HepG2 (cell line): ENCODE results near the gene DOCK9. TPM values are rescaled to one million over a fixed set of nuclear protein-coding genes. Genes with fewer than 3 reads are reported as not detected.

ENCODE experiments used
- ATAC-seq: fragments of 200-7000 bp; cut with Tn5 transposase; 3 replicates; pipeline ENCODE4 v1.9.1; 2020; ENCODE audit warnings: mild to moderate bottlenecking, moderate library complexity
- BruUV-seq: library from RNA; stranded (reverse); fragments of 400-500 nt; replicated peaks from 2 replicates; lab custom pipeline; 2021; lab: Mats Ljungman, UMichigan
- CTCF ChIA-PET: fragments of 300-600 bp; formaldehyde crosslinking; extraction: SDS; loops from one replicate; lab custom pipeline; 2021; ENCODE audit warnings: low total read pairs, inconsistent platforms, low intra/inter-chr PET ratio; lab: Yijun Ruan, JAX
- POLR2A ChIA-PET: fragments of 350-600 bp; sonication (Branson Sonifier 250); formaldehyde crosslinking; loops from one replicate; lab custom pipeline; 2020; ENCODE audit warnings: antibody characterized with exemption, inconsistent platforms; lab: Yijun Ruan, JAX
- DNase-seq: peaks from one replicate; pipeline ENCODE4 v3.0.0-alpha.2; 2015; ENCODE audit warnings: low spot score
- FAIRE-seq: peaks from 3 replicates; lab custom pipeline; 2011; peaks lifted over from hg19 to GRCh38; lab: Jason Lieb, UNC
- H2AFZ ChIP-seq: one replicate; pipeline ENCODE4 v1.6.1; 2011; ENCODE audit warnings: low read length, inconsistent platforms
- H3K27ac ChIP-seq: fragments of 300-600 bp; 3 replicates; pipeline ENCODE4 v1.8.0; 2011; ENCODE audit warnings: mixed run types, mild to moderate bottlenecking, mixed read lengths, low read length, inconsistent platforms; ENCODE audit not compliant: insufficient read depth; ENCODE audit errors: extremely low read length
- H3K27me3 ChIP-seq, 2 experiments: fragments of 200-600 bp in 1 of 2; 2 replicates in 1 of 2; 3 replicates in 1 of 2; pipeline versions ENCODE4 v1.6.0 to v1.8.0; 2011; ENCODE audit warnings: low read length in 2 of 2, mild to moderate bottlenecking in 2 of 2, moderate library complexity in 2 of 2, inconsistent platforms in 1 of 2; ENCODE audit not compliant: insufficient read depth in 2 of 2, control insufficient read depth in 1 of 2
- H3K36me3 ChIP-seq, 2 experiments: fragments of 200-600 bp in 1 of 2; replicated peaks in 1 of 2; 2 replicates in 1 of 2; 3 replicates in 1 of 2; pipeline versions ENCODE4 v1.5.1 to v1.8.0; 2011; ENCODE audit warnings: low read length in 2 of 2, inconsistent platforms in 1 of 2; ENCODE audit not compliant: insufficient read depth in 2 of 2, control insufficient read depth in 1 of 2
- H3K4me1 ChIP-seq: 2 replicates; pipeline ENCODE4 v1.5.1; 2012; ENCODE audit warnings: low read length, inconsistent platforms; ENCODE audit not compliant: insufficient read depth
- H3K4me2 ChIP-seq: 2 replicates; pipeline ENCODE4 v1.6.0; 2011; ENCODE audit warnings: low read depth, low read length, inconsistent platforms
- H3K4me3 ChIP-seq, 3 experiments: fragments of 200-600 bp in 1 of 3; sonication (generic), shearing (Covaris generic) in 1 of 3; replicated peaks in 1 of 3; 2 replicates each; pipeline ENCODE4 v1.5.1; 2011 to 2016; ENCODE audit warnings: low read length in 3 of 3, inconsistent platforms in 2 of 3, low read depth in 2 of 3, mild to moderate bottlenecking in 2 of 3, control low read depth in 1 of 3, mixed read lengths in 1 of 3; ENCODE audit not compliant: insufficient read depth in 1 of 3
- H3K79me2 ChIP-seq: one replicate; pipeline ENCODE4 v1.6.1; 2011; ENCODE audit warnings: low read length, inconsistent platforms; ENCODE audit not compliant: insufficient read depth
- H3K9ac ChIP-seq: 2 replicates; pipeline ENCODE4 v1.6.0; 2011; ENCODE audit warnings: mild to moderate bottlenecking, low read depth, low read length, inconsistent platforms; ENCODE audit not compliant: insufficient read depth
- H3K9me3 ChIP-seq: 2 replicates; pipeline ENCODE4 v1.5.1; 2012; ENCODE audit warnings: mild to moderate bottlenecking, low read length
- H4K20me1 ChIP-seq: 2 replicates; pipeline ENCODE4 v1.6.0; 2011; ENCODE audit warnings: inconsistent platforms, mild to moderate bottlenecking, low read length, moderate library complexity; ENCODE audit not compliant: insufficient read depth
- BHLHE40 ChIP-seq: IDR thresholded peaks from 2 replicates; pipeline ENCODE4 v1.6.1; 2011; ENCODE audit warnings: low read length, improper control_type of control experiment
- ELF4 ChIP-seq: sonication (generic); formaldehyde crosslinking; IDR thresholded peaks from 2 replicates; pipeline ENCODE4 v1.5.0; 2020; ENCODE audit warnings: missing genetic modification reagents, mild to moderate bottlenecking, moderate library complexity, borderline replicate concordance
- NFE2L1 ChIP-seq: sonication (generic); formaldehyde crosslinking; IDR thresholded peaks from 2 replicates; pipeline ENCODE4 v1.4.0; 2020; ENCODE audit warnings: missing genetic modification reagents, mild to moderate bottlenecking, borderline replicate concordance
- POLR2AphosphoS2 ChIP-seq: IDR thresholded peaks from 2 replicates; pipeline ENCODE4 v1.6.1; 2011; ENCODE audit warnings: low read depth, low read length, improper control_type of control experiment
- RXRB ChIP-seq: IDR thresholded peaks from 2 replicates; pipeline ENCODE4 v1.6.1; 2016; ENCODE audit warnings: borderline replicate concordance, missing genetic modification reagents, missing compliant biosample characterization
- XRCC5 ChIP-seq: fragments of 200-400 bp; formaldehyde crosslinking; optimal IDR thresholded peaks from 2 replicates; pipeline ENCODE3; 2017; ENCODE audit warnings: mild to moderate bottlenecking, low read length
- ZFAT ChIP-seq: sonication (generic); formaldehyde crosslinking; conservative IDR thresholded peaks from 2 replicates; pipeline ENCODE4 v1.8.1; 2023; ENCODE audit warnings: missing genetic modification reagents, inconsistent platforms
- ZNF101 ChIP-seq: sonication (generic); formaldehyde crosslinking; IDR thresholded peaks from 2 replicates; pipeline ENCODE4 v1.4.0; 2020; ENCODE audit warnings: mild to moderate bottlenecking, low read depth, missing genetic modification reagents, borderline replicate concordance
- ZNF17 ChIP-seq: sonication (generic); formaldehyde crosslinking; IDR thresholded peaks from 2 replicates; pipeline ENCODE4 v1.5.0; 2020; ENCODE audit warnings: mild to moderate bottlenecking, missing genetic modification reagents
- ZNF260 ChIP-seq: sonication (generic); formaldehyde crosslinking; IDR thresholded peaks from 2 replicates; pipeline ENCODE4 v1.4.0; 2020; ENCODE audit warnings: missing genetic modification reagents, low read depth, mild to moderate bottlenecking, borderline replicate concordance
- ZNF558 ChIP-seq: sonication (generic); formaldehyde crosslinking; IDR thresholded peaks from 2 replicates; pipeline ENCODE4 v1.9.0; 2022; ENCODE audit warnings: mild to moderate bottlenecking, missing genetic modification reagents, borderline replicate concordance
- ZNF772 ChIP-seq: sonication (generic); formaldehyde crosslinking; IDR thresholded peaks from 2 replicates; pipeline ENCODE4 v1.5.0; 2020; ENCODE audit warnings: mild to moderate bottlenecking, missing genetic modification reagents
- ZNF781 ChIP-seq: sonication (generic); formaldehyde crosslinking; IDR thresholded peaks from 2 replicates; pipeline ENCODE4 v1.5.1; 2020; ENCODE audit warnings: borderline replicate concordance, mild to moderate bottlenecking, missing genetic modification reagents; ENCODE audit errors: not compliant biosample characterization
- WGBS: methylation state at CpG from one replicate; pipeline ENCODE4 v1.1.6; 2017; ENCODE audit warnings: low lambda C conversion rate; 5-methylcytosine and 5-hydroxymethylcytosine counted together
- in situ Hi-C: cut with HindIII; loops from 2 replicates; pipeline ENCODE4 v1.10.0; 2017; ENCODE audit warnings: low pct_unique_long_range_greater_than_20kb; ENCODE audit not compliant: extremely low pct_ligation_motif_present
- intact Hi-C: fragments of 100-400 bp; cut with micrococcal nuclease; formaldehyde crosslinking; loops from one replicate; pipeline ENCODE4 v1.10.0; 2022; ENCODE audit not compliant: unreplicated experiment
- polyA plus RNA-seq, 8 experiments: library from polyadenylated mRNA; depleted of rRNA in 3 of 8; stranded (reverse) in 7 of 8; unstranded in 1 of 8; fragments of >200 nt; fragmentation: Illumina TruSeq in 4 of 8; extraction: Trizol in 4 of 8; gene quantifications; 2 replicates each; pipeline versions ENCODE4 v1.2.1 to v1.2.3, GENCODE V29; 2011 to 2016; ENCODE audit warnings: low read depth in 4 of 8, missing spikeins in 1 of 8, mixed read lengths in 1 of 8; ENCODE audit not compliant: insufficient read depth in 1 of 8
- total RNA-seq, 5 experiments: library from RNA; depleted of rRNA; stranded (reverse); fragments of >200 nt; fragmentation: Illumina TruSeq; extraction: Trizol; gene quantifications; 2 replicates each; pipeline ENCODE4 v1.2.3, GENCODE V29; 2016; ENCODE audit warnings: low read depth in 1 of 5
- TF ChIP-seq, protein P1 (sequence below): sonication (generic); formaldehyde crosslinking; IDR thresholded peaks from 2 replicates; pipeline ENCODE4 v1.4.0; 2020; ENCODE audit warnings: missing genetic modification reagents, borderline replicate concordance
- TF ChIP-seq, protein P2 (sequence below): sonication (generic); formaldehyde crosslinking; IDR thresholded peaks from 2 replicates; pipeline ENCODE4 v1.5.1; 2020; ENCODE audit warnings: missing genetic modification reagents, mild to moderate bottlenecking, borderline replicate concordance
- TF ChIP-seq, protein P3 (sequence below): sonication (generic); formaldehyde crosslinking; IDR thresholded peaks from 2 replicates; pipeline ENCODE4 v1.4.0; 2020; ENCODE audit warnings: mild to moderate bottlenecking, missing genetic modification reagents
- TF ChIP-seq, protein P4 (sequence below): sonication (generic); formaldehyde crosslinking; conservative IDR thresholded peaks from 2 replicates; pipeline ENCODE4 v1.8.1; 2023; ENCODE audit warnings: missing genetic modification reagents

DOCK9 gene
- total and polyA plus RNA-seq, 2 of the 13 experiments (the other 11 are each of a cell fraction or from before 2014, with no cell fraction given), result 0.44 to 0.97 TPM

DNA sequence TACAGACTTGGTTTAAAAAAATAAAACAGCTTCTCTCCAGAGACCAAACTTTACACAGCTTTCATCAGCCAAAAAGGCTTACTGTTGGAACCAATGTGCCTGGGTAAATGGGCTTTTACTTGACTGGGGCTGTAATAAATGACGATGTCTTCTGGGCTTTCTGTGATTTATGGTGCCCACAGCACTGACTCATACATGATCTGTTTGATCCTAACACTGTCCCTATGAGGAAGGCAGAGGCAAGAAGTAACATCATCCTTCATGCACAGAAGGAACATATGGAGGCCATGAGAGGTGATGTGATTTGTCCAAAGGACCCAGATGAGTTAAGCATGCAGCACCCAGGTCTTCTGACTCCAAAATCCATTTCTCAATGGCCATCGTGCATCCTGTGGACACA lies 77.4 kb downstream of the DOCK9 start (continued):
- TF ChIP-seq, protein P1, sequence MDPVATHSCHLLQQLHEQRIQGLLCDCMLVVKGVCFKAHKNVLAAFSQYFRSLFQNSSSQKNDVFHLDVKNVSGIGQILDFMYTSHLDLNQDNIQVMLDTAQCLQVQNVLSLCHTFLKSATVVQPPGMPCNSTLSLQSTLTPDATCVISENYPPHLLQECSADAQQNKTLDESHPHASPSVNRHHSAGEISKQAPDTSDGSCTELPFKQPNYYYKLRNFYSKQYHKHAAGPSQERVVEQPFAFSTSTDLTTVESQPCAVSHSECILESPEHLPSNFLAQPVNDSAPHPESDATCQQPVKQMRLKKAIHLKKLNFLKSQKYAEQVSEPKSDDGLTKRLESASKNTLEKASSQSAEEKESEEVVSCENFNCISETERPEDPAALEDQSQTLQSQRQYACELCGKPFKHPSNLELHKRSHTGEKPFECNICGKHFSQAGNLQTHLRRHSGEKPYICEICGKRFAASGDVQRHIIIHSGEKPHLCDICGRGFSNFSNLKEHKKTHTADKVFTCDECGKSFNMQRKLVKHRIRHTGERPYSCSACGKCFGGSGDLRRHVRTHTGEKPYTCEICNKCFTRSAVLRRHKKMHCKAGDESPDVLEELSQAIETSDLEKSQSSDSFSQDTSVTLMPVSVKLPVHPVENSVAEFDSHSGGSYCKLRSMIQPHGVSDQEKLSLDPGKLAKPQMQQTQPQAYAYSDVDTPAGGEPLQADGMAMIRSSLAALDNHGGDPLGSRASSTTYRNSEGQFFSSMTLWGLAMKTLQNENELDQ (CRISPR knock-in tag), result no peak
- no peak for TF ChIP-seq ZNF101 (CRISPR knock-in tag)
- TF ChIP-seq ZFAT (CRISPR knock-in tag), result no peak
- TF ChIP-seq NFE2L1 (CRISPR knock-in tag), result no peak
- TF ChIP-seq ZNF260 (CRISPR knock-in tag), result no peak
- TF ChIP-seq, protein P2, sequence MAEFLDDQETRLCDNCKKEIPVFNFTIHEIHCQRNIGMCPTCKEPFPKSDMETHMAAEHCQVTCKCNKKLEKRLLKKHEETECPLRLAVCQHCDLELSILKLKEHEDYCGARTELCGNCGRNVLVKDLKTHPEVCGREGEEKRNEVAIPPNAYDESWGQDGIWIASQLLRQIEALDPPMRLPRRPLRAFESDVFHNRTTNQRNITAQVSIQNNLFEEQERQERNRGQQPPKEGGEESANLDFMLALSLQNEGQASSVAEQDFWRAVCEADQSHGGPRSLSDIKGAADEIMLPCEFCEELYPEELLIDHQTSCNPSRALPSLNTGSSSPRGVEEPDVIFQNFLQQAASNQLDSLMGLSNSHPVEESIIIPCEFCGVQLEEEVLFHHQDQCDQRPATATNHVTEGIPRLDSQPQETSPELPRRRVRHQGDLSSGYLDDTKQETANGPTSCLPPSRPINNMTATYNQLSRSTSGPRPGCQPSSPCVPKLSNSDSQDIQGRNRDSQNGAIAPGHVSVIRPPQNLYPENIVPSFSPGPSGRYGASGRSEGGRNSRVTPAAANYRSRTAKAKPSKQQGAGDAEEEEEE (CRISPR knock-in tag), result no peak
- no peak for TF ChIP-seq ZNF772 (CRISPR knock-in tag)

DNA sequence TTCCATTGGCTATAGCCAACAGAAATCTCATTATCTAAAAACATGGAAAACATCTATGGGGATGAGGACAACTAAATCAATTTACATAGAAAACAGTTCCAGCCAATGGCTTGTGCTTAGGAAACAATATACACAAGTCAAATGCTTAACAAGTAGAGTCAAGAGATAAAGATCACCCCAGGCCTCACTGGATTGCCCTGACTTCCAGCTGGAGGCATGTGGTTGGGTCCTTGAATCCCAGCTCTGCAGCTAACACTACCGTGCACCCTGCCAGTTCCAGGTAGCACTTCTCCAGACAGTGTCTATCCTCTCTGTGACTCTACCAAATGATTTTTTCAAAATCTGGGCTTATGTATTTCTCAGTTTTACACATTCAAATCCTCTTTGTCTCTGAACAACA lies 80.2 kb downstream of the DOCK9 start:
- Histone ChIP-seq H4K20me1 (no peaks in the 10 kb centered on the region), H3K9me3 (no peaks in the 10 kb centered on the region), H3K4me2 (no peak overlapping the region), H3K79me2 (no peaks in the 10 kb centered on the region), H3K27ac (no peak overlapping the region), H3K36me3 (no peaks in the 10 kb centered on the region), H2AFZ (no peak overlapping the region), H3K9ac (no peak overlapping the region), H3K27me3 (no peaks in the 10 kb centered on the region), H3K4me1 (no peaks in the 10 kb centered on the region), H3K4me3 (no peak overlapping the region)
- CTCF ChIA-PET, result no interaction called here
- WGBS, result 50% methylated on average over 1 of the region's 1 CpG
- BruUV-seq, result no TSS peak
- POLR2A ChIA-PET, result no interaction called here
- no peak for FAIRE-seq
- in situ Hi-C loops (no loop called here), intact Hi-C loops (no loop called here)
- DNase-seq, result no peak
- no peak for ATAC-seq
- TF ChIP-seq POLR2AphosphoS2 (no peak), RXRB (no peak), ZNF781 (no peak), ZNF558 (CRISPR knock-in tag) (no peak), XRCC5 (no peak), ZNF17 (no peak), ELF4 (CRISPR knock-in tag) (no peak), BHLHE40 (no peak)
- TF ChIP-seq, protein P3, sequence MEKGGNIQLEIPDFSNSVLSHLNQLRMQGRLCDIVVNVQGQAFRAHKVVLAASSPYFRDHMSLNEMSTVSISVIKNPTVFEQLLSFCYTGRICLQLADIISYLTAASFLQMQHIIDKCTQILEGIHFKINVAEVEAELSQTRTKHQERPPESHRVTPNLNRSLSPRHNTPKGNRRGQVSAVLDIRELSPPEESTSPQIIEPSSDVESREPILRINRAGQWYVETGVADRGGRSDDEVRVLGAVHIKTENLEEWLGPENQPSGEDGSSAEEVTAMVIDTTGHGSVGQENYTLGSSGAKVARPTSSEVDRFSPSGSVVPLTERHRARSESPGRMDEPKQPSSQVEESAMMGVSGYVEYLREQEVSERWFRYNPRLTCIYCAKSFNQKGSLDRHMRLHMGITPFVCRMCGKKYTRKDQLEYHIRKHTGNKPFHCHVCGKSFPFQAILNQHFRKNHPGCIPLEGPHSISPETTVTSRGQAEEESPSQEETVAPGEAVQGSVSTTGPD (CRISPR knock-in tag), result no peak
- TF ChIP-seq, protein P4, sequence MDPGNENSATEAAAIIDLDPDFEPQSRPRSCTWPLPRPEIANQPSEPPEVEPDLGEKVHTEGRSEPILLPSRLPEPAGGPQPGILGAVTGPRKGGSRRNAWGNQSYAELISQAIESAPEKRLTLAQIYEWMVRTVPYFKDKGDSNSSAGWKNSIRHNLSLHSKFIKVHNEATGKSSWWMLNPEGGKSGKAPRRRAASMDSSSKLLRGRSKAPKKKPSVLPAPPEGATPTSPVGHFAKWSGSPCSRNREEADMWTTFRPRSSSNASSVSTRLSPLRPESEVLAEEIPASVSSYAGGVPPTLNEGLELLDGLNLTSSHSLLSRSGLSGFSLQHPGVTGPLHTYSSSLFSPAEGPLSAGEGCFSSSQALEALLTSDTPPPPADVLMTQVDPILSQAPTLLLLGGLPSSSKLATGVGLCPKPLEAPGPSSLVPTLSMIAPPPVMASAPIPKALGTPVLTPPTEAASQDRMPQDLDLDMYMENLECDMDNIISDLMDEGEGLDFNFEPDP (CRISPR knock-in tag), result no peak
